Measurements from ENCODE around the gene VGLL4. TPM values are rescaled to one million over a fixed set of nuclear protein-coding genes. Genes with fewer than 3 reads are reported as not detected.

VGLL4 gene
- total RNA-seq, 1 experiment from 2014 or later, result 26.9 TPM

DNA sequence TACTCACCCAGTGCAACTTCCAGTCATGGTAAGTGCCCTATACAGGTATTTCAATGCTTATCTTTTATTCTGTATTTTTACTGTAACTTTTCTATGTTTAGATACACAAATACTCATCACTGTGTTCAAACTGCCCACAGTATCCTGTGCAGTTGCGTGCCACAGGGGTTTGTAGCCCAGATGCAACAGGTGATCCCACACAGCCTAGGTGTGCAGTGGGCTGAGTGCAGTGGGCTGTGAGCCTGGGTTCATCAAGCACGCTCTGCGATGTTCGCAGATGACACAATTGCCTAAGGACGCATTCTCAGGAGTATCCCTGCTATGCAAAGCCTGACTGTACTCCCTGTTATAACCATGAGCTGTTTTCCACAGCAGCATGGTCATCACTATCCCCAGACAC is 36.2 kb upstream of the VGLL4 start:
- ChIA-PET CTCF (no interaction called here), RAD21 (ENCODE audit: low non-redundant PET in 1 of 2, low total read pairs in 2 of 2, uncharacterized antibody in 2 of 2, unreplicated experiment in 2 of 2) (no interaction called here), POLR2A (no interaction called here)
- no peak for DNase-seq (ENCODE audit: low read depth, low spot score)
- intact Hi-C loops (cut with micrococcal nuclease), result no loop called here
- no peak overlapping the region for H3K4me3 ChIP-seq (replicated peaks in 1 of 2; ENCODE audit: low read depth in 1 of 2, low read length in 2 of 2)
- no peak for TF ChIP-seq CEBPB (IDR thresholded peaks at IDR 0.05; ENCODE audit: low read depth)
- TF ChIP-seq, protein P1, sequence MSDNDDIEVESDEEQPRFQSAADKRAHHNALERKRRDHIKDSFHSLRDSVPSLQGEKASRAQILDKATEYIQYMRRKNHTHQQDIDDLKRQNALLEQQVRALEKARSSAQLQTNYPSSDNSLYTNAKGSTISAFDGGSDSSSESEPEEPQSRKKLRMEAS (IDR thresholded peaks at IDR 0.05), result no peak
- no peak for TF ChIP-seq EZH2phosphoT487 (IDR thresholded peaks at IDR 0.05; ENCODE audit: borderline replicate concordance)
- no peak for TF ChIP-seq SP1 (IDR thresholded peaks at IDR 0.05; ENCODE audit: low read depth)
- H3K27me3 ChIP-seq (ENCODE audit: insufficient read depth, low read length), result no peaks in the 10 kb centered on the region
- no TSS peak for BruUV-seq (replicated peaks)
- H3K79me2 ChIP-seq (ENCODE audit: insufficient read depth, low read length), result no peaks in the 10 kb centered on the region; the same call in 1 of the 2 replicates
- ATAC-seq, result no peak
- H3K36me3 ChIP-seq (ENCODE audit: control insufficient read depth in 1 of 2, insufficient read depth in 2 of 2, low read length in 2 of 2), result no peaks in the 10 kb centered on the region
- H3K9ac ChIP-seq (ENCODE audit: low read length), result no peak overlapping the region
- H3K9me2 ChIP-seq (ENCODE audit: insufficient read depth), result no peaks in the 10 kb centered on the region
- H4K20me1 ChIP-seq (ENCODE audit: insufficient read depth), result 0 out of 2 replicates have a peak, but pooled peaks cover 3% of the 10 kb centered on the region
- H3K4me2 ChIP-seq (ENCODE audit: low read length), result no peak overlapping the region
- H3K9me3 ChIP-seq (ENCODE audit: control insufficient read depth in 1 of 2, insufficient read depth in 1 of 2, low read depth in 1 of 2, low read length in 2 of 2), result no peaks in the 10 kb centered on the region
- no peak overlapping the region for H2AFZ ChIP-seq (ENCODE audit: low read depth, low read length, poor library complexity, severe bottlenecking)
- no peak overlapping the region for H3K27ac ChIP-seq (ENCODE audit: low read depth, low read length)
- peaks cover 0 to 5% of the 10 kb centered on the region in 2 experiments; a peak in 1 of 4 replicates for H3K4me1 ChIP-seq (ENCODE audit: control insufficient read depth in 1 of 2, insufficient read depth in 2 of 2, low read length in 2 of 2)

DNA sequence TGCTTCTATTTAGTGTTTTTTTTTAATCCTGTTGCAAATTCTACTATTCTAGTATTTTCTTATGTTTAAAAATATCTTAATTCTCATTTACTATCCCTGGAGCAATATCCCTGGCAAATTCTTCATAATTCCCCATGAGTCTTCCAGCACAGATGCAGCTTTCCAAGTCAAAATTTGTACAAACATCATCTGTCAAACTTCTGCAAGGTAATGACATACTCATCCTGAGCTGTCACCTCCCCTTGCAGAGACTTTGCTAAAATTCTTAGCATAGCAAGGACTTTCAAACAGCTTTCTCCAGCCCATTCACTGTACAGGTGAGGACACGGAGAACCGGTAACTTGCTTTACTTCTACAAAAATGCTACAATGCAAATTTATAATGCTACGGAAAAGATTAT is 28.6 kb upstream of the VGLL4 start:
- ATAC-seq (no peak), DNase-seq (ENCODE audit: low read depth, low spot score) (no peak)
- no peak overlapping the region for H3K9ac ChIP-seq (ENCODE audit: low read length)
- H3K27me3 ChIP-seq (ENCODE audit: insufficient read depth, low read length), result no peaks in the 10 kb centered on the region
- no peak for TF ChIP-seq FOSL1 (IDR thresholded peaks at IDR 0.05; ENCODE audit: low read depth)
- no peak for TF ChIP-seq ZFX (IDR thresholded peaks at IDR 0.05)
- no peak for TF ChIP-seq CTCF (IDR thresholded peaks at IDR 0.05 in 2 of 3, conservative IDR thresholded peaks at IDR 0.05 in 1 of 3; ENCODE audit: borderline replicate concordance in 1 of 3, insufficient read depth in 1 of 3, low read depth in 2 of 3, low read length in 2 of 3)
- TF ChIP-seq TCF7L2 (IDR thresholded peaks at IDR 0.05; ENCODE audit: borderline replicate concordance, extremely low read depth, insufficient read depth, insufficient read length), result no peak
- TF ChIP-seq EZH2phosphoT487 (IDR thresholded peaks at IDR 0.05; ENCODE audit: borderline replicate concordance), result no peak
- no peak for TF ChIP-seq EZH2 (IDR thresholded peaks at IDR 0.05)
- TF ChIP-seq, protein P1 (IDR thresholded peaks at IDR 0.05), result no peak
- no peak for TF ChIP-seq POLR2A (IDR thresholded peaks at IDR 0.05; ENCODE audit: borderline replicate concordance, extremely low read depth, insufficient read depth, insufficient read length)
- TF ChIP-seq ELF1 (IDR thresholded peaks at IDR 0.05; ENCODE audit: borderline replicate concordance, low read depth), result no peak
- no peak for TF ChIP-seq ATF3 (IDR thresholded peaks at IDR 0.05)
- no peak for TF ChIP-seq YY1 (IDR thresholded peaks at IDR 0.05; ENCODE audit: extremely low read depth, insufficient replicate concordance, low read depth, low read length)
- ChIA-PET CTCF (no interaction called here), POLR2A (interaction anchor here (0.5 kb wide), 1 partner anchor 45 kb away, joined by 3 read pairs; no protein-coding TSS in a partner anchor), RAD21 (ENCODE audit: low non-redundant PET in 1 of 2, low total read pairs in 2 of 2, uncharacterized antibody in 2 of 2, unreplicated experiment in 2 of 2) (no interaction called here)
- no peaks in the 10 kb centered on the region for H4K20me1 ChIP-seq (ENCODE audit: insufficient read depth)
- no TSS peak for BruUV-seq (replicated peaks)
- no peak overlapping the region for H3K4me3 ChIP-seq (replicated peaks in 1 of 2; ENCODE audit: low read depth in 1 of 2, low read length in 2 of 2)
- no peak overlapping the region for H3K4me2 ChIP-seq (ENCODE audit: low read length)
- no peaks in the 10 kb centered on the region for H3K9me2 ChIP-seq (ENCODE audit: insufficient read depth)
- H2AFZ ChIP-seq (ENCODE audit: low read depth, low read length, poor library complexity, severe bottlenecking), result no peak overlapping the region
- no peak overlapping the region for H3K27ac ChIP-seq (ENCODE audit: low read depth, low read length)
- no peaks in the 10 kb centered on the region for H3K9me3 ChIP-seq (ENCODE audit: control insufficient read depth in 1 of 2, insufficient read depth in 1 of 2, low read depth in 1 of 2, low read length in 2 of 2)
- H3K36me3 ChIP-seq (ENCODE audit: control insufficient read depth in 1 of 2, insufficient read depth in 2 of 2, low read length in 2 of 2), result no peaks in the 10 kb centered on the region
- intact Hi-C loops (cut with micrococcal nuclease), result no loop called here
- no peaks in the 10 kb centered on the region; the same call in none of the 2 replicates for H3K79me2 ChIP-seq (ENCODE audit: insufficient read depth, low read length)
- H3K4me1 ChIP-seq (ENCODE audit: control insufficient read depth in 1 of 2, insufficient read depth in 2 of 2, low read length in 2 of 2), result peaks cover 0 to 8% of the 10 kb centered on the region in 2 experiments; a peak in 2 of 4 replicates
